SKM-1 (cell line): ENCODE data around the gene POU2F1.

ENCODE experiments used
- DNase-seq: peaks from one replicate; lab custom pipeline; 2025; ENCODE audit not compliant: unreplicated experiment; lab: John Stamatoyannopoulos, UW

The POU2F1 gene

DNA sequence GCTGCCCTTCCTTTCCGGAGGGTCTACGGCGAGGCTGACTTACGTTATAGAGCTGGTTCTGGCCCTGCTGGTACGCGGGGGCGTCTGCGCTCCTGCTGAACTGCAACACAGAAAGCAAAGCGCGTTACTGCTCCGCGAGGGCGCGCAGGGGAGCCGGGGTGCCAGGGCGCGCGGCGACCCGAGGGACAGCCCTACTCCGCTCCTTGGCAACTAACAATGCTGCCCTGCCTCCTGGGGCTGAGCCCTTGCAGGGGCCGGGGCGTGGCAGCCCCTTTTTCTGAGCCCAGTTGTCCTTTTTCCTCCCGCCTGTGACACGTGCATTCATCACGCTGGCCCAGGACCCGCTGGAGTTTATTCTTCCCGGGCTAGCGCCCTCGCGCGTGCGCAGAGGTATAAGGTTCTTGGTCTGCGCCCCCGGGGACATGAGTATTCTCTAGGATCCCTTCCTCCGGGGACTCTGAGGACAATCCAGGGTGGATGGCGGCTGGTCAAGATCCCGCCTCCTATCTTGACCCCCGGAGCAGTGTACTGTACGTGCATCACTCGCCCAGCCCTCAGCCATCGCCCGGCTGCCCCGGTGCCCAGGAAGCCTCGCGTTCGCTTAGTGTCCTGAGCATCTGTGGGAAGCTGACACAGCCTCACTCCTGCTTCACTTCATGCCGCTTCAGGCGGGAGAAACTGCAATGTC is 218.8 kb downstream of the POU2F1 start:
- DNase-seq: peak; percentile 56

- no peak for DNase-seq
These were observed 219.7 kb downstream of the POU2F1 start for GRCh38 chr1:167440345-167440744.

GRCh38 chr1:167440776-167441175 is 220.1 kb downstream of the POU2F1 start:
- DNase-seq: no peak

DNA sequence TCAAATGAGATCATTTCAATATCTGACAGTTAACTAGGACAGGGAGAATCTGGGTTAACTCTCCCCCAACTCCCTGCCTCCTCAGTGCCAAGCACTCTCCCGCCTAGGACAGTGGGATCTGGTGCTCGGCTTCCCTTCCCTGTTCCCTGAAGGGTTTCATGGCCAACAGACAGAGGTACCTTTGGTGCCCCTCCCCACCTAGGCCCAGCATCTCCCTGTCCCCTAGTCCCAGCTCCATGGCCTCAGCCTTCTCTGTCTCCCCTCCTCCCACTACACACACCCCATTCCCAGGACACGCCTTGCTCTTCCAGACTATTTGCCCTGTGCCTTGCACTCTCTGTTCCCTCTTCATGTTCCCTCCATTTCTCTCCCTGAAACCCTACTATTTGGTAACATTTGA is 220.5 kb downstream of the POU2F1 start:
- DNase-seq: no peak

DNA sequence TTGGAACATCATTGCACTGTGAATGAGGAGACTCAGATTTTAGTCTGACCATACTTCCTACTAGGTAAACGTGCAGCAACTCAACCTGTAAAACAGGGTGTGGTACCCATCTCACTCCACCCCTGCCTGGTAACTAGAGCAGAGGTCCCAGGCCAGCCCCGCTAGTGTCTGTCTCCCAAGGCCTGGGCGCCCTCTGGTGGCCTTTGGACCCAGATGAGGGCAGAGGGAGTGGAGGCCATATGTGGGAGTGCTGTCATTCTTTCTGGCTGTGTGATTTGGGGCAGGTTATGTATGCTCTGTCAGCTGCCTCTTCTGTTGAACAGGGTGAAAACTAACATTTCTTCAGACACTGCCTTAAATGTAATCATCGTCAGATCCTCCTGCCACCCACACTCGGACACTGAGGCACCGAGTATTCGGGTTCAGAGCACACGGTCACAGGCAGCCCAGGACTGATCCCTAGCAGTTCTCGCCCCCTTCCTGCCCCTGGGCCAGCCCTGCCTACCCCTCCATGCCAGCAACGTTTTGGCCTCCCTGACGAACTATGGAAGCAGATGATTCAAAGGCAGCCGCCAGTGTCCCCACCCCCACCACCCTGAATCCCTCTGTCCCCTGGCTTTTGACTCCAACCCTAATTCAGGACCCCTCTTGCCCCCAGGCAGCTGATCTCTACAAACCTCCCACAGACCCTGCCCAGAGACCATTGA is 221.6 kb downstream of the POU2F1 start:
- peak; percentile 92 for DNase-seq

- DNase-seq: no peak
These were observed 222.3 kb downstream of the POU2F1 start for GRCh38 chr1:167442854-167443565.

- DNase-seq: no peak
These were observed 223.1 kb downstream of the POU2F1 start for GRCh38 chr1:167443757-167444156.

- no peak for DNase-seq
These were observed 226.3 kb downstream of the POU2F1 start for GRCh38 chr1:167446966-167447365.

DNA sequence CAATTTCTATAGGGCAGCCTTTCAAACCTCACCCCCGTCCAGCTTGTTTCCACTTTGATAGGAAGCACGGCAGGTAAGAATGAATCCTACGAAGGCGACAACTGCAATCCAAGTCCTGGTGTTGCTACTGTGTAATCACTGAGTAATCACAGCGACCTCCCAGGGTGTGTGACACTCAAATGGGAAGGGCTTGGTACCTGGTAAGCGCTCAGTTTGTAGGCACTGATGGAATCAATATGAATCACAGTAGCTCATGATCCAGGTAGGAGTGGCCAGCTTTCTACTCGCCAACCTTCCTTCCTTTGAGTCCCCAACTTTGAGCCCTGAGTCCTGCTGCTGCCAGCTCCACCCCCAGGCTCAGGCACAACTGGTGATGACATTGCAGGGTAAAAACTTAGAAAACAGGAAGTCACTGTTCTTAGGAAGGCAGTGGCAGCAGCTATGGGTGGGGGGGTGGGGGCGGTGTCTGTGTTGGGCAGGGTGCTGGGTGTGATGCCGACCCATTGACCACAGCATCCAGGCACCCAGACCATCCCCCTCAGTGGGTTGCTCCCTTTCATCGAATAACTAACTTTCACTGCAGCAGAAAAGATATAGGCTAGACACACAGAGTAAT is 226.9 kb downstream of the POU2F1 start:
- DNase-seq: peak; percentile 88

- no peak for DNase-seq
These were observed 230.2 kb downstream of the POU2F1 start for GRCh38 chr1:167450843-167451242.

DNA sequence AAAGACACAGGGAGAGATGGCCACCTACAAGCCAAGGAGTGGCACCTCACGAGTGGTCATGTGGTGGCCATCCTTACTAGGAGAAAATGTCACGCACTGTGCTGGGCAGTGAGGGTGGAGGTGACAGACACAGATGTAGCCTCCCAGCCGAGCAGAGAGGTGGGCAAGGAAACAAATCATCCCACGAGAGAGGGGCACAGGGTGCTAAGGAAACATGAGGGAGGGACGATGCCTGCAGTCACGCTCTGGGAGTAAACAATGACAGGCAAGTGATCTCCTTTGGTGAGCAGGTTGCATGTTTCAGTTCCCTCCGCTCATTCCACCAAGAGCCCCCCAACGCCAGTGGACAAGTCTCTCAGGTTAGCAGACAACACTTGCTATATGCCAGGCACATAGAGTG is 231.8 kb downstream of the POU2F1 start:
- no peak for DNase-seq

DNA sequence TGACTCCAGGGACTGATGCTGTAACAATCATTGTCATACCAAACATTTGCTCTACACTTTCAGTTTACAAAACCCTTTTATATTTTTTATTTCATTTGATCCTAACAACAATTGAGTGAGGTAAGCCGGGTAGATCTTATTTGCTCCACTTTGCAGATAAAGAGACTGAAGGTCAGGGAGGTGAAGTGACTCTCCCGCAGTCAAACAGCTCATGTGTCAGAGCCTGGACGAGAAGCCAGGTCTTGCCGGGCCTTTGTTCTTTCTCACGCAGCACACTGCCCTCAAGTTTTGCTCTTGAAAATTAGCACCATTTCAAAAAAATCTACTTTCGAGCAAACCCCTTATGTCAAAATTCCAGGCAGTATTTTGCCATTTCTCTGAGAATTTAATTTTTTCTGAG is 232.4 kb downstream of the POU2F1 start:
- DNase-seq: no peak

GRCh38 chr1:167454304-167454893 is 233.7 kb downstream of the POU2F1 start:
- no peak for DNase-seq

- DNase-seq: peak; percentile 32
These were observed 234.5 kb downstream of the POU2F1 start for GRCh38 chr1:167454894-167455785.

- no peak for DNase-seq
These were observed 235.2 kb downstream of the POU2F1 start for GRCh38 chr1:167455786-167456446.

DNA sequence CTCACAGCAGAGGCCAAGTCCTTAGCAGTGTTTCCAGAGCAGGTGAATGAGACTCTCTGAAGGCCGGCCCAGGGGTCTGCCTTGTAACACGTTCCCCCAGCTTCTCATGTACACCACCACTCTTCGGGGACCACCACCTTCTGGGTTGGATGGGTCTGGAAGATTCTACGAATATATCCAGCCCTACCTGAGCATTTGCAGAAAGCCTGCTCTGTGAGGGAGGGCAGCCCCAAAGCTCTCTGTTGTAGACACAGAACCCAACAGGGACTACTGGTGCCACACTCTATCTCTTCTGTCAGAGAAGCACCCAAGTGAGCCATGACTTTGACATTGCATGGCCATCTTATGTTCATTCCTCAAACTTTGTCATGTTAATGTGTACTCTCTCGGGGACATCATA is 235.8 kb downstream of the POU2F1 start:
- no peak for DNase-seq

DNA sequence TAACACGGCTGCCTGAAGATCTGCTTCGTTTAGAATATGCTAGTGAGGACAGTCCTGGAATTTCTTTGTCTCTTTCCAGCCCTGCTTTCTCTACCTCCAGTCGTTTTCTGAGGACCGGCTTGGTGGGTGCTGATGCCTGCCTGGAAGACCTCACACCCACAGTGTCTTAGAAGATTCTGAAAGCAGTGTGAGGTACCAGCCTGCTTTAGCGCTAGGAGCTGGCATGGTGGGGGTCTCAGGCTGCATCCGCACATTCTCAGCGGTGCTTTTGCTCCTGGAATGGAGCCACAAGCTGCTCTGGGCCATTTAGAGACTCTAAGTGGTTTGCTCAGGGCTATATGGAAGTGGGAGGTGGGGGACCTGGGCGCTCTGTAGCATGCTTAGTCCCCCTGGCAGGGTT is 236.2 kb downstream of the POU2F1 start:
- no peak for DNase-seq

DNA sequence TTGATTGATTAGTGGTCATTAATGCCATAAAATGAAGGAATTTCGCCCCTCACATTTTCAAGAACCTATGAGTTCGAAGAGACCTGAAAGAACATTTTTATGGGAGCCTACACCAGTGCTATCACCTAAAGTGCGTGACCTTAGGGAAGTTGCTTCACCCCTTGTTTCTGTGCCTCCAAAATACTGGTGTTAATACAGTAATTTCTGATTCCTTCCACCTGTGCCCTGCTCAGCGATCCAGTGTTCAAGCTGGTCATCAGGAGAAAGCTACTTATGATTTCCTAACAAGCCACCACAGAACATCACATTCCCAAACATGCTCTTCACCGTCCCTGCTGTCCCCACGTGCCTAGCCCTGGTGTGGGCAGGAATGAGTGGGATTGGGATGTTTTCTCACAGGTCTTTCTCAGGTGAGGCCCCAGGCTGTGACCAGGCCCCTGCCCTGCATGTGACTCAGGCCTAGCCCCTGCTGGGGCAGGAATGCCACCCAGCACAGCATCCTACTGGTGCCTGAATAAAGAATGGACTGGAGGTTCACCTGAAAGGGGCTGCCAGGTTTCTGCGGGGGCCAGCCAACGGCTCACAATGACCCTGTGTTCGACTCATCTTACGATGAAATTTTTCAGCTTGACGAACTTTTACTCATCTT is 237.4 kb downstream of the POU2F1 start:
- DNase-seq: no peak

GRCh38 chr1:167460836-167461235 is 240.2 kb downstream of the POU2F1 start:
- DNase-seq: no peak
